Measurements from ENCODE around the gene SPATA46.
"Not testable (repeated sequence)": the region's sequence is repeated elsewhere in the genome, so short reads cannot be mapped to it uniquely, and the experiment has no call there.

SPATA46 gene

DNA sequence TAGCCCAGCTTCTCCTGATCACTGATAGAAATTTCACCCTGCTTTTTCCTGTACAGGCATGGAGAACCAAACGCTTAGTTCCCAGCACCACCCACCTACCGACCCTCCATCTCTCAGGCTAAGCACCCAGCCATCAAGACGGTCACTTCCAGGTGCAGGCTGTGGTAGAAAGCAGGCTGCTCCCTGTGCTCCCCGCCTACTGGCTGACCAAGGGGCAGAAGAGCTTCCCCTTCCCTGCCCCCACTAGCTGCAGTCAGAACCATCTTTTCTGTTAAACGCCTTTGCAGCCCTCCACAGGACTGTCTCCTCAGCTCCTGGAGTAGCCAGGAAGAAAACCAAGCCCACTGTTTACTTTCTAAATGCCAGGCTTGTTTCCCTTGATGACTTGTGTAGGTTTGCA, 23.0 kb downstream of the SPATA46 start:
- H3K4me1 ChIP-seq (ENCODE audit: insufficient read depth, poor library complexity, severe bottlenecking): peaks cover 15% of the 10 kb centered on the region
- no peak overlapping the region for H3K4me3 ChIP-seq (ENCODE audit: severe bottlenecking)
- H3K36me3 ChIP-seq (ENCODE audit: low read depth): no peaks in the 10 kb centered on the region
- H3K9me3 ChIP-seq (ENCODE audit: severe bottlenecking): no peaks in the 10 kb centered on the region
- DNase-seq (ENCODE audit: low spot score) (no peak), ATAC-seq (ENCODE audit: low read depth) (no peak)
- no peaks in the 10 kb centered on the region for H3K27me3 ChIP-seq (ENCODE audit: insufficient read depth, poor library complexity, severe bottlenecking)
- no peak overlapping the region for H3K27ac ChIP-seq (ENCODE audit: poor library complexity, severe bottlenecking)
- TF ChIP-seq, protein P1, sequence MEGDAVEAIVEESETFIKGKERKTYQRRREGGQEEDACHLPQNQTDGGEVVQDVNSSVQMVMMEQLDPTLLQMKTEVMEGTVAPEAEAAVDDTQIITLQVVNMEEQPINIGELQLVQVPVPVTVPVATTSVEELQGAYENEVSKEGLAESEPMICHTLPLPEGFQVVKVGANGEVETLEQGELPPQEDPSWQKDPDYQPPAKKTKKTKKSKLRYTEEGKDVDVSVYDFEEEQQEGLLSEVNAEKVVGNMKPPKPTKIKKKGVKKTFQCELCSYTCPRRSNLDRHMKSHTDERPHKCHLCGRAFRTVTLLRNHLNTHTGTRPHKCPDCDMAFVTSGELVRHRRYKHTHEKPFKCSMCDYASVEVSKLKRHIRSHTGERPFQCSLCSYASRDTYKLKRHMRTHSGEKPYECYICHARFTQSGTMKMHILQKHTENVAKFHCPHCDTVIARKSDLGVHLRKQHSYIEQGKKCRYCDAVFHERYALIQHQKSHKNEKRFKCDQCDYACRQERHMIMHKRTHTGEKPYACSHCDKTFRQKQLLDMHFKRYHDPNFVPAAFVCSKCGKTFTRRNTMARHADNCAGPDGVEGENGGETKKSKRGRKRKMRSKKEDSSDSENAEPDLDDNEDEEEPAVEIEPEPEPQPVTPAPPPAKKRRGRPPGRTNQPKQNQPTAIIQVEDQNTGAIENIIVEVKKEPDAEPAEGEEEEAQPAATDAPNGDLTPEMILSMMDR (IDR thresholded peaks at IDR 0.05; ENCODE audit: poor library complexity, severe bottlenecking): no peak

DNA sequence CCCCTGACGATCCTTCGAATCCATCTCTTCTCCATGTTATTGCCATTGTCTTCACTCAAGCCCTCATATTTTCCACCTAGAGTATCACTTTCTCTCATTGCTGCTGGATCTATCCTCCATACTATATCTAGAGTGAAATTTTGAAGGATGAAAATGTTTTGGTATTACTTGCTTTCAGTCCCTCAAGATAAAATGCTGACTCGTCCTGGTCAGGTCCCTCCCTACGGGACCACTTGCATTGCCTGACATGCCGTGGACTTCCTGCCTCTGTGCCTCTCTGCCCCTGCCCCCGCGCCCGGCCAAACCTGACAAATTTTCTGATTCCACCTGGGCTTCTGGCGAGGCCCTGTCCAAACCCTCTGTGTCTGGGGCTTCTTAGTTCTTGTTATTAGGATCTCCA, 23.6 kb downstream of the SPATA46 start:
- Histone ChIP-seq H3K27ac (ENCODE audit: poor library complexity, severe bottlenecking) (no peak overlapping the region), H3K9me3 (ENCODE audit: severe bottlenecking) (no peaks in the 10 kb centered on the region), H3K4me3 (ENCODE audit: severe bottlenecking) (no peak overlapping the region), H3K4me1 (ENCODE audit: insufficient read depth, poor library complexity, severe bottlenecking) (peaks cover 15% of the 10 kb centered on the region), H3K27me3 (ENCODE audit: insufficient read depth, poor library complexity, severe bottlenecking) (no peaks in the 10 kb centered on the region), H3K36me3 (ENCODE audit: low read depth) (no peaks in the 10 kb centered on the region)
- DNase-seq (ENCODE audit: low spot score) (no peak), ATAC-seq (ENCODE audit: low read depth) (no peak)
- TF ChIP-seq, protein P1 (IDR thresholded peaks at IDR 0.05; ENCODE audit: poor library complexity, severe bottlenecking): no peak

DNA sequence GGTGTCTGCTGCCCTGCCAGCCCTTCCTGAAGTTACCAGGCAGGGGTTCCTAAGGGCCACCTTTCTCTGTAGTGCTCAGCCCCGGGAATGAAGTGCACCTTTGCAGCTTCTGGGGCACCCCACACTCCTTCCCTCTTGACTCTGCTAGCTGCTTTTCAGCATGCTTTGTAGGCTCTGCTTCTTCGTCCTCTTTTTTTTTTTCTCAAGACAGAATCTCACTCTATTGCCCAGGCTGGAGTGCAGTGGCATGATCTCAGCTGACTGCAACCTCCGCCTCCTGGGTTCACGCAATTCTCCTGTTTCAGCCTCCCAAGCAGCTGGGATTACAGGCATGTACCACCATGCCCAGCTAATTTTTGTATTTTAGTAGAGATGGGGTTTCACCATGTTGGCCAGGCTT, 24.8 kb downstream of the SPATA46 start:
- not testable (repeated sequence) for ATAC-seq (ENCODE audit: low read depth); H3K9me3 ChIP-seq (ENCODE audit: severe bottlenecking); H3K27ac ChIP-seq (ENCODE audit: poor library complexity, severe bottlenecking); DNase-seq (ENCODE audit: low spot score); H3K4me3 ChIP-seq (ENCODE audit: severe bottlenecking); H3K36me3 ChIP-seq (ENCODE audit: low read depth); H3K27me3 ChIP-seq (ENCODE audit: insufficient read depth, poor library complexity, severe bottlenecking)
- H3K4me1 ChIP-seq (ENCODE audit: insufficient read depth, poor library complexity, severe bottlenecking): peaks cover 15% of the 10 kb centered on the region

DNA sequence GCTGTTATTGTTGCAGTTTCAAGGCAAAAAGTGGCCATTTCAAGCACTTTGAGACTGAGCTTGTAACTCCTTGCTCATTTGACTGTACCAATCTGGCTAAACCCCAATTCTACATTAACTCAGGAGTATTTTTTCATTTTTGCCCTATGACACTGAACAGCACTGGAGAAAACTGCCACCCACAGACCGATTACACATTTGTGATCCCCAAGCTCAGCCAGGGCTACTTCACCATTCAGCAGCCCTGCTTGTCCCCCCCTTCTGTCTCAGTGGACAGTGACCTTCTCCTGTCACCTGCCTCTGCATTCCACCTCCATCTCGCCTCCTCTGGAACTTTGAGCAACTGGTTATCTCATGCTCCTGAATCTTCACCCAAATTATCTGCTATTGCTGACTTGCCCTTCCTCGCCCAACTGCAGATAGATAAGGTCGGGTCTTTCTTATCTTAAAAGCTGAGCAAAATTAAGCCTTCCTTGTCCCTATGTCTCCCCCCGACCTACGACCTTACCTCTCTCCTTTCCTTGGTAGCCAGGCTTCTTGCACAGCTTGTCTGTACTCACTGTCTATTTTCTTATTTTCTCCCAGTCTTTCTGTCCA, 25.3 kb downstream of the SPATA46 start:
- ATAC-seq (ENCODE audit: low read depth) (no peak), DNase-seq (ENCODE audit: low spot score) (no peak)
- Histone ChIP-seq H3K27me3 (ENCODE audit: insufficient read depth, poor library complexity, severe bottlenecking) (no peaks in the 10 kb centered on the region), H3K9me3 (ENCODE audit: severe bottlenecking) (no peaks in the 10 kb centered on the region), H3K4me3 (ENCODE audit: severe bottlenecking) (no peak overlapping the region), H3K36me3 (ENCODE audit: low read depth) (no peaks in the 10 kb centered on the region), H3K4me1 (ENCODE audit: insufficient read depth, poor library complexity, severe bottlenecking) (peaks cover 15% of the 10 kb centered on the region), H3K27ac (ENCODE audit: poor library complexity, severe bottlenecking) (peak overlapping the region; percentile 97)
- TF ChIP-seq, protein P1 (IDR thresholded peaks at IDR 0.05; ENCODE audit: poor library complexity, severe bottlenecking): no peak

DNA sequence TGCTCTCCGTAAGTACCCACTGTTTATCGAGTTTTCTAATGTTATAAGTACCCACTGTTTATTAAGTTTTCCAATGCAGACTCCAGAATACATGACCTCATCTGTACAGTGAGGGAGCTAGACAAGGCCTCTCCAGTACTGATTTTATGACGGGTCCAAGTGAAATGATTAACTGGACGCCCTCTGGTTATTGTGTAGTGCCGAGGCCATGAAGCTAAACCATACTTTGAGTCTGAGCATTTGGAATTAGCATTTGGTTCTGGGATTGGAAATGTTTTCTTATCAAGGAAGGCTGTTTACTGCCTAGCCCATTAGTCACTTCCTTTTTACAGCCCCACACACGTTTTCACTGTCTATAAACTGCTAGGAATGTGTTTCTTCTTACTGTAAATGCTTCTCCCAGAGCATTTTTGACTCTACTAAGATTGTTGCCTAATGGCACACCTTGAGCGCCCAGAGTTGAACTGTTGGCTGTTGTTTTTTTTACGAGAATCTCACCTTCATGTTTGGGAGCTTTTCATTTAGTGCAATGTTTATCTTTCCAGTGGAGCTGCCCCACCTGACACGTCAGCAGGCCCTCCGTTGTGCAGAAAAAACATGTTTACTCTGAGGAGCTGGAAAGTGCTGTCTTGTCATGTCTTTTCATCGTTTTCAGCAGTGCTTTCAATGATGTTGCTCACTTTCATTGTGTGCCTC, 26.9 kb downstream of the SPATA46 start:
- DNase-seq (ENCODE audit: low spot score) (no peak), ATAC-seq (ENCODE audit: low read depth) (peak; percentile 95)
- Histone ChIP-seq H3K27ac (ENCODE audit: poor library complexity, severe bottlenecking) (peak overlapping the region; percentile 97), H3K4me3 (ENCODE audit: severe bottlenecking) (no peak overlapping the region), H3K27me3 (ENCODE audit: insufficient read depth, poor library complexity, severe bottlenecking) (no peaks in the 10 kb centered on the region), H3K36me3 (ENCODE audit: low read depth) (no peaks in the 10 kb centered on the region), H3K4me1 (ENCODE audit: insufficient read depth, poor library complexity, severe bottlenecking) (peaks cover 15% of the 10 kb centered on the region), H3K9me3 (ENCODE audit: severe bottlenecking) (no peaks in the 10 kb centered on the region)
- TF ChIP-seq, protein P1 (IDR thresholded peaks at IDR 0.05; ENCODE audit: poor library complexity, severe bottlenecking): no peak
